Cerebellar nuclear complex (tissue), 1 donor: ENCODE data around the gene CD209.

Experiments
- DNase-seq, 2 experiments: peaks; one replicate each; lab custom pipeline; 2025; lab: John Stamatoyannopoulos, UW

The CD209 gene

DNA sequence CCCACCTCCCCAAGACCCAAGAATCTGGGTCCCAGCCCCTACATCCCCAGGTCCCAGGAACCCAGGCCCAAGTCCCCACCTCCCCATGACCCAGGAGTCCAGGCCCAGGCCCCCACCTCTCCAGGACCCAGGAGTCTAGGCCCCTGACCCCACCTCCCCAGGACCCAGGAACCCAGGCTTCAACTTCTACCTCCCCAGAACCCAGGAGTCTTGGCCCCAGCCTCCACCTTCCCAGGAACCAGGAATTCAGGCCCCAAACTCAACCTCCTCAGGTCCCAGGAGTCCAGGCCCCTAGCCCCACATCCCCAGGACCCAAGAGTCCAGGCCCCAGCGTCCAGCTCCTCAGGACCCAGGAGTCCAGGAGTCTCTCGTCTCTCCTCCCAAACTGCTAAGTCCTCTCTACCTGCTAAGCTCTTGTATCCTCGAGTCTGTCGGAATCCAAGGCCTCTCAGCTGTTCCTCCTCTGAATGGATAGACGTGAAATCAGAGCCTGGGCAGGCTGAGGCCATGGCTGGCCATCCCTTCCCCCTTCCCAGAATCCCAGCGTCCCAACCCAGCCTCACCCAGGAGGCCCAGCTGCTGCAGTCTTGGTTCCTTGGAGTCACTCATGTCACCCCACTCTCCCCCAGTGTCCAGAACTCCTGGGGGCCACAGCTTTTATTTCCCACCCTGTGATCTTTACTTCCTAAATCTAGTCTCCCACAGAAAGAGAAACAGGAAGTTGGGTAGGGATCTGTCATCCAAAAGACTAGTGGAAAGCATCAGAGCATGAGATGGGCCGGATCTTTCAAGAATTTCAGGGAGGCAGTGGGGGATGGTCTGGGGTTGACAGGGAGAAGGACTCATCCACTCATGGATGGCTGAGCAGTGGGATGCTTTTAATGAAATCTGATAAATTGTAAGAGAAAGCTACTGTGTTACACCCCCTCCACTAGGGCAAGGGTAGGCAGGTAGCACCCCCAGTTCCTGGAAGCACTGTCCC is at the start of gene CD209:
TSS of gene CD209 (minus strand) at position 632 of the 982 bp plus-strand sequence. CDS start at position 609, 23 bp downstream.
- no peak for DNase-seq

DNA sequence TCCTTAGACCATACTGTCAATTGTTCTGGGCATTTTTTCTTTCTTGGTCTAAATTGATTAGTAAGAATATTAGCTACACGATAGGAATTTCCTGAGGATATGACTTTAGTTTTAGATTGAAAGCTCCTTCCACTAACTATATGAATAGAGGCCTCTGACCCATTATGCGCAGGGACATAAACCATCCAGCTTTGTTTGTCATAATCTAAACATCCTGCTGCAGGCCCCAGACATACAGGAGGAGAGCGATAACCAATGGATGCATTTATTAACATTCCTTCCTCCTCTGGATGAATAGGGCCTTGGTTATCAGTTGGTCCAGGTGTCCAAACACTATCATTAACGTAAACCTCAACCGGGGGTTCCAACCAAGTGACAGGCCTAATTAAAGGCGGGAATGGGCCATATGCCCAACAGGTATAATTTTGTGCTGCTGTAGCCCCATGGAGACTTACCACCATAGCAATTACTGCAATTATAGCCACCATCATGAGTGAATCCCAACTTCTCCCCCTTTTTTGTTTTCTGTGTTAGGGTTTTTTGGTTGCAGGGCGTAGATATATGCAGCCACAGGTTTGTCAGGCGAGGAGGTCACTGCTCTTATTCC is 48.3 kb upstream of the CD209 start:
- no peak for DNase-seq

DNA sequence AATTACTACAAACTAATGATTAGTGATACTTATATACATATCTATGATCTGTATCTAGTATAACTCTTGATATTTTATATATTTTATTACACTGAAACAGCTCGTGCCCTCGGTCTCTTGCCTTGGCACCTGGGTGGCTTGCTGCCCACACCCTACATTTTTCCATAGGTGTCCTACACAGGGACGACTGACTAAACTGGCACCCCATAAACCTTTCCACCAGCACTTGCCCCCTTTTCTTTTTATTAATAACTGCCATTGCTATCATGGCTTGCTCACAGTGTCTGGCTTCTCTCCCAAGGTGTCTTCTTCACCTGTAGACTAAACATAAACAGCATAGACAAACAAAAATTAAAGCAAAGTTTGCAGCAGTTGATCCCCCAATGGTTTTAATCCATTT is 46.2 kb upstream of the CD209 start:
- DNase-seq = no peak

GRCh38 chr19:7792701-7793100 is 45.4 kb upstream of the CD209 start:
- peak in 1 of 2 experiments; percentile 31 for DNase-seq

- no peak for DNase-seq
These were observed 44.9 kb upstream of the CD209 start for GRCh38 chr19:7792281-7792680.

DNA sequence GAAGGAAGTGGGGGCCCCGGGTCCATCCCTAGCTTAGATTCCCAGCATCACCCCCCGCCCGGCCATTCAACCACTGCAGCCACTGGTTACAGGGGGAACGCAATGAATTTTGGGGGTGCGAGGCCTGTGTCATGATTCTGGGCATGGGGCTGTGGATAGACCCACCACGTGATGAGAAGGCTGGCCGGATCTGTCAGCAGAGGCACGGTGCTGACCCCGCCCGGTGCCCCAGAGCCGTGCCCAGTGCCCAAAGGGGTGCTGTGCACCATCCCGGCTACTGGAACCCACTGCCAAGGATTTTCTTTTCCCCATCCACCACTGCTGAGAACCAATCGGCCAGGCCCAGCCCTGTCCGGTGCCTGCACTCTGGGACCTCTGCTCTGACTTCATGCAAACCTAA is 43.1 kb upstream of the CD209 start:
- no peak for DNase-seq

GRCh38 chr19:7789447-7789846 is 42.1 kb upstream of the CD209 start:
- no peak for DNase-seq

DNA sequence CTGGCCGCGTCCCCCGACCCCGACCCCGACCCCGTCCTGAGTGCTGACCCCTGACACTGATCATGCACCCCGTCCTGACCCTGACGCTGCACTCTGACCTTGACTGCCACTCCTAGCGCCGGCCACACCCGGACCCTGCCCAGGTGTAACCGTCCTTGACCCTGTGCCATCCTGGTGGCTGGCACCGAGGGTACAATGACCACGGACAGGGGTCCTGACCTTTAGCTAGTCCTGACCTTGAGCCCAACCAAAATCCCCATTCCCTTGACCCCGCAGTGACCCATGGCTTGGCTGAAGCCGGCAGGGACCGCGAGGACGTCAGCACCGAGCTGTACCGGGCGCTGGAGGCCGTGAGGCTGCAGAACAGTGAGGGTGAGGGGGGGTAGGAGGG is 41.6 kb upstream of the CD209 start:
- DNase-seq = no peak

GRCh38 chr19:7788178-7788932 is 41.0 kb upstream of the CD209 start:
- no peak for DNase-seq

DNA sequence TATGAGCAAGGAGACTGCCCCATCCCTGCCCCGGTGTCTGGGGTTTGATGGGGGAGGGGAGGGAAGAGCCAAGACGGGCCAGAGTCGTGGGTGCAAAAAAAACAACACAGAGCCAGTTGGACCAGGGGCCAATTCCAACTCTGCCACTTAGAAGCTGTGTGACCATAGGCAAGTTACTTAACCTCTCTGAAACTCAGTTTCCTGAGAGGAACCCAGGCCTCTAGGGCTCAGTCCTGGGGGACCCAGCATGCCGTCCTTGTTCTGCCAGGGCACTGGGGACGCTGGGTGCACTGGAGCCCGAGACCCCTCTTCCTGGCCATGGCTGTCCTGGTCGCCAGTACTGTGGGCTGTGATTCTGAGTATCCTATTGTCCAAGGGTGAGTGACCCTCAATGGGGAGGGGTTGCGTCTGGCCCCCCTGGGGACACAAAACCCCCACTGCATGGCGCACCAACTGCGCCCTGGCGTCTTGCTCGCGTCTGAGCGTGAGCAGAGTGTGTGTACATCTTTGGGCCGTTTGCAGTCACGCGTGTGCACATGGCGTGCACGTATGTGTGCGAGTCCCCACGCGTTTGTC is 40.4 kb upstream of the CD209 start:
- DNase-seq = no peak

DNA sequence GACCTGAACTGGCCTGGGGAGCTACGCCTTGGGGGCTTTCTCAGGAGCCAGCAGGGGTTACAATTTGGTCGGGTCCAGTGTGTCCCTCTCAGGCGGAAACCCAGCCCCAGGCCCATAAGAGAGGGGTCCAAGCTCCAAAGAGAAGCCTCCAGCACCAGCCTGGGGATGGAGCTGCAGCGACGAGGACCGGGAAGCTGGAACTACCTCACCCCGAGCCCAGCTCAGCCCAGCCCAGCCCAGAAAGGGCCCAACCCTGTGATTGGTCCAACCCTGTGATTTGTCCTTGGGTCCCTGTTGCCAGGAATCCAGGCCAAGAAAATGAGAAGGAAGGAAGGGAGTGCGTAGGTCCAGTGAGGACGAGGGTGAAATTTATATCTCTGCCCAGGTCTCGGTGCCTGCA is 39.8 kb upstream of the CD209 start:
- DNase-seq = peak; percentile 42 to 80

DNA sequence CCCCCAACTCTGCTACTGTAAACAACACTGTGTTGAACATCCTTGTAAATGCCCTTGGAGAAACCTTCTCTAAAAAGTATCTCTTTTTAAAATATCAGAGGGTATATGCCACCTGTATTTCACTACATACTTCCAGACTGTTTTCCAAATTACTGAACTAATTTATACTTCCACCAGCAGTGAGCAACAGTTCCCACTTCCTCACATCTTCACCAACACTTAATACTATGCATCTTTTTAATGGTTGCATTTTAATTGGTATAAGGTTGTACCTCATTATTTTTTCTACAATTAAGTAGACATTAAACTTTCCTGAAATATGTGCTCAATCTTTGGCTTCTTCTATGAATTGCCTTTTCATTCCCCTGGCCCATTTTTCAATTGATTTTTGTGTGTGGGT is 37.5 kb upstream of the CD209 start:
- no peak for DNase-seq

DNA sequence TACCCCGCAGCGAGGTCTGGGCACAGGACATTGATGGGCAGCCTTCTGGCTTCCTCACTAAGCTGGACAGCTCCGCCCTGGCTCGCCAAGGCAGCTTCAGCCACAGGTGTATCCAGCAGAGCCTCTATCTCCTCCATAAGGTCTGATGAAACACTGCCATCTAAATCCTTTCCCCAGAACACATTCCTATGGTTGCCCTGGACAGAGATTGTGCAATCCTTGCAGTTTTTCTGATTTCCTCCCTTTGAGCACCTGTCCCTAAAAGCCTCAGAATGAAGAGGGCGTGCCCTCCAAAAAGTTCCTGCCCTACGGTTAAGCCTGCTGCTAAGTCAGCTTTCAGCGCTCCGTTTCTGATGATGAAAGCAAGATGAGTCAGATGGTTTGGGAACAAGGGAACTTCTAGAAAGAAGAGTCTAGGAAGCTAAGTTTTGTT is 36.7 kb upstream of the CD209 start:
- DNase-seq = no peak

DNA sequence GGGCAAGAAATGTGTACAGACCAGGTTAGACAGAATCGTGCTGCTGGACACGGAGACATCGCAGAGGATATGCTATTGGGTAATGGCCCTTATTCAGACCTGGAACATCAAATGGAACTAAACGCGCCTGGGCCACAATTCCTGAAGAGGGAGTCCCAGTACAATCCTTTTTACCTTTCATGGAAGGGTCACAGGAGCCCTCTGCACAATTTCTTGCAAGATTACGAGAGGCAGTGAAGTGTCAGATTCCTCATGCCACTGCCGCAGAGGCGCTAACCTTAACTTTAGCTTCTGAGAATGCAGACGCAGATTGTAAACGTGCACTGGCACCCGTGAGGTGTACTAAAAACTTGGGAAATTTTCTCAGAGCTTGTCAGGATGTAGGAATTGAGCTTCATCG is 33.8 kb upstream of the CD209 start:
- no peak for DNase-seq

DNA sequence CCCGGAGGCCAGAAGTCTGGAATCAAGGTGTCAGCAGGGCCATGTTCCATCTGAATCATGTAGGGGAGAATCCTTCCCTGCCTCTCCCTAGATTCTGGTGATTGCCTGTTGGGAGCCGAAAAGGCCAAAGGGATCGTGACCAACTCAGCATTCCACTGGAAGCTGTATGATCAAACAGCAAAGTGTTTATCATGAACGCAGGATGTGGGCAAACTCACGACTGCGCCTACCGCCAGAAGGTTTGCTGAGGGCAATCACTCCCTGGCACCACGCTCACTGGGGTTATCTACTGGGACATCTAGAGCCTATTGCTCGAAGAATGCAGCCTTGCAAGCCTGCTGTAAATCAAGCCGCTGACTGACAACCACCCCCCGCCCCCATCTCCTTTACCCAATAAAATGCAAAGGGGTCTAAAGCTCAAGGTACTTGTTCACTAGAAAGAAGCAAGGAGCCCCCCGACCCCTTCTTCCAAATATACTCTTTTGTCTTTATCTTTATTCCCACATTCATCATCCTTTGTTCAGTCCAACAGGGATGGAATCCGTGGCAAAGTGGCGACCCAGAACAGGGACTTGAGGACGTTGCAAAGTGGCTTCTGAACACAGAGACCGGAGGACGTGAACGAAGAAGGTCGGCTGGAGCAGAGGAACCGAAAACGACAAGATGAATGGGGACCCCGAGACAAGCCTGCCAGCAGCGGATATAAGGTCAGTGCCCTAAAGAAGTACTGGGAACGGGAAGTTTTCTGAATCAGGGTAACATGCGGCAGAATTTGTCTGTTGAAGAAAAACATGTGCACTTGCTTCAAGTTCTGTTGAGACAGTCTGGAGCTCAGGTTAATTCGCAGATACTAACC is 32.5 kb upstream of the CD209 start:
- DNase-seq = no peak

DNA sequence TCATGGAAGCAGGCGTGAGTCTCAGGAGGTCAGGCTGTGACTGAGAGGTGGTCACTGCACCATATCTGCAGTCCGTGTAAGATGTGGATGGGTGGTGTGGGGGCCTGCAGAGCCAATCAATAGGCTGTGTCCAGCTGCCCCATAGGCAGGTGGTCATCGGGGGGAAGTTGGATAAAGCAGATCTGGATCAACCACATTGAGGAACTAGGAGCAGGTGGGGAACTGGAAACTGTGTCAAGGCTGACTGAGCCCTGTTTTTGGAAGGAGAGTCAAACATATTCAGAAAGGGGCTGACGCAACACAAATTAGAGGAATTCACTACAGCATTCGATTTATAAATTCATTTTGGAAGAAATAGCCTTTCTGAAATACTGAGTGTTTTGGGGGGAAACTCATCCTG is 30.7 kb upstream of the CD209 start:
- DNase-seq = no peak

- DNase-seq = no peak
These were observed 28.4 kb upstream of the CD209 start for GRCh38 chr19:7775761-7776160.

GRCh38 chr19:7773841-7774240 is 26.5 kb upstream of the CD209 start:
- DNase-seq = no peak

GRCh38 chr19:7772752-7773291 is 25.5 kb upstream of the CD209 start:
- DNase-seq = no peak

DNA sequence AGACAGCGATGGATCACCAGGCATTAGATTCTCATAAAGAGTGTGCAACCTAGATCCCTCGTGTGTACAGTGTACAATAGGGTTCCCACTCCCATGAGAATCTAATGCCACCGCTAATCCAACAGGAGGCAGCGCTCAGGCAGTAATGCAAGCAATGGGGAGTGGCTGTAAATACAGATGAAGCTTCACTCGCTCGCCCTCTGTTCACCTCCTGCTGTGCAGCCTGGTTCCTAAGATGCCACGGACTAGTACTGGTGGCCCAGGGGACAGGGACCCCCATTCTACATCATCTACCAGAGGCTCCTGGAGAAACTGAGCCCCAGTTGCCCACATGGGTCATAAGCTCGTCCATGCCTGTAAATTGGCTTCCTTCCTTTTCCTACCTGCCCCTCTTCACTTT is 23.7 kb upstream of the CD209 start:
- DNase-seq = no peak

DNA sequence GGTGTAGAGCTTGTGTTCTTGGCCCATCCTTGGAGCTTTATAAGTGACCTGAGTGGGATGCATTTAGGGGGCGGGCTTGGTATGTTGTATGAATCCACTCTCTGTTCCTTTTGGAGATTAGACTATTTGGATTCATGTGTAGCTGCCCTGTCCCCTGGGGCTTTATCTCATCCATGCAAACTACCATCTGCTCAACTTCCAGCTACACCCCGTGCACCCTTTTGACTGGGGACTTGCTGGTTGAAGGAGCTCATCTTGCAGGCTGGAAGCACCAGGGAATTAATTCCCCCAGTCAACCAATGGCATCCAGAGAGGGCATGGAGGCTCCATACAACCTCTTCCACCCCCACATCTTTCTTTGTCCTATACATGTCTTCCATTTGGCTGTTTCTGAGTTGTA is 21.8 kb upstream of the CD209 start:
- no peak for DNase-seq
